SIG-M5 treated with dmso at 0.1 percent for 504 hours (cell line): ENCODE measurements around the gene SEMA3E.
"Not testable (repeated sequence)": the region's sequence is repeated elsewhere in the genome, so short reads cannot be mapped to it uniquely, and the experiment has no call there.

Experiments used
- DNase-seq: peaks from one replicate; lab custom pipeline; 2025; ENCODE audit not compliant: unreplicated experiment; lab: John Stamatoyannopoulos, UW

The SEMA3E gene

DNA sequence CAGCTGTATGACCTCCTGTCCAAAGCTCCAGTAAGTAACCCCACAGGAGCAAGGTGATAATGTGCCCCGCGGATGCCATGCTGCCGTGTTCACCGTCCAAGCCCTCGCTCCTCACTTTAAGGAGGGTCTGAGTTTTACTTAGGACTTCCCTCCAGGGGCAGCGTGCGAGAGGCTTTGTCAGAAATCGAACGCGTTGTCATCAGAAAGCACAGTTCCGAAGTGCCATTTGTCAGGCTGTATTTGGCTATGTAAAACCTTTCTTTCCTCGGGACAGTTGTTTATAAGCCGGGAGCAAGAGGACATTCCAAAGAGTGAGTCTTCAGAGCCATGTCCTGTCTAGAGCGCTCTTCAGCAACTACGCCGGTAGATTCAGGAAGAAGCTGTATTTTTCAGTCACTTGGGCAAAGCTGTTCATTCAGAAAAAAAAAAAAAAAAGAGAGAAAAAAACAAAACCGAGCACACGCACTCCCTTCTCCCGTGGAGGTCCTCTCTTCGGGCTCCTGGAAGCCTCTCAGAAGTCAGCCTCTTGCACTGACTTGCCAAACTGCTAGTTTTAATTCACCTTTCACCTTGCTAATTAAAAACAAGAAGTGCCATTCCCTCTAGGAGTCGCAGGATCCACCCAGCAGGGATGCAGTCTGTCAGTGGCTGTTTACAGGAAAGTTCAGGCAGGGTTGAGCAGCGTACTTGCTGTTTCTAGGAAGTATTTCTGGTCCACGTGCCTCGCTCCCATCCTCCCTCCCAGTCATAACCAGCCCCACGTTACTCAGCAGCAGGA is at the start of gene SEMA3E:
TSS of gene SEMA3E (minus strand) at position 676 of the 778 bp plus-strand sequence.
- peak; percentile 24 for DNase-seq

DNA sequence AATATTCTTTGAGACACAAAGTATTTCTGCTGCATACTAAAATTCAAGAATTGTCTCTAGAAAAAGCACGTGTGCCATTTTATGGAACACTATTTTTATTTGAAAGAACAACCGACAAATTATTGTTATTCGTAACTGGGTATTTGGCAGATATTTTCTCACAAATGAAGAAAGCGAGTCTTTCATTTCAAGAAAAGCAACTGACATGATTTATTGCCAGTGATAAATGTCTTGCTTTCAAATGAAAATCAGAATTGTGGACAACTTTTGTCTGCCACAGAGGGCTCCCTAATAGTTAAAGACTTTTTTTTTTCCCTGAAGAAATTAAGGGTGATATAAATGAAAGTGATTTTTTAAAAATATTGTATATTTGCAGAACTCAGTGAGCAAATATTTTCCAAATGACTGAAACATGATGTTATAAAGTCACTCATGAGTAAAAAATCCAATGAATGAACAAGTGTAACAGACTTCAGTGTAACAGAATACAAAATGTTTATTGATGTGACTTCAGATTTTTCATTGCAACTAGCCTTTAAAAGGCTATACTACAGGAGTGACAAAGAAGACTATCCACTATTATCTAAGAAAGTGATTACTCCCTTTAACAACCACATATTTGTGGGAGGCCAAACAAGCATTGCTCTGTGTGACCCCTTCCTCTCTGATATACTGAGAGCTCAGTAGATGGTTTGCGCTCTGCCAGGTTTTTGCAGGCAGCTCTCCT is 49.0 kb upstream of the SEMA3E start:
- no peak for DNase-seq

- DNase-seq, result no peak
Observed at GRCh38 chr7:83696101-83696500, 47.2 kb upstream of the SEMA3E start.

GRCh38 chr7:83695128-83695960 is 46.4 kb upstream of the SEMA3E start:
- DNase-seq, result no peak

DNA sequence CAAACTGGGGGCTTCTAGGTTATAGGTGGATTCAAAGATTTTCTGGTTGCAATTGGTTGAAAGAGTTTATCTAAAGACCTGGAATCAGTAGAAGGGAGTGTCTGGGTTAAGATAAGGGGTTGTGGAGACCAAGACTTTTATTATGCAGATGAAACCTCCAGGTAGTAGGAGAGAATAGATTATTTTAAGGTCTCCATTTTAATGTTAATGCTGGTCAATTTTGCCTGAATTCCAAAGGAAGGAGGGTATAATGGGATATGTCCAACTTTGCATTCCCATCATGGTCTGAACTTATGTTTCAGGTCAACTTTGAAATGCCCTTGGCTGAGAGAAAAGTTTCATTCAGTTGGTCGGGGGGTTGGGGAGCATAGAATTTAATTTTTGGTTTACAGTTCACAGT is 44.3 kb upstream of the SEMA3E start:
- DNase-seq, result no peak

DNA sequence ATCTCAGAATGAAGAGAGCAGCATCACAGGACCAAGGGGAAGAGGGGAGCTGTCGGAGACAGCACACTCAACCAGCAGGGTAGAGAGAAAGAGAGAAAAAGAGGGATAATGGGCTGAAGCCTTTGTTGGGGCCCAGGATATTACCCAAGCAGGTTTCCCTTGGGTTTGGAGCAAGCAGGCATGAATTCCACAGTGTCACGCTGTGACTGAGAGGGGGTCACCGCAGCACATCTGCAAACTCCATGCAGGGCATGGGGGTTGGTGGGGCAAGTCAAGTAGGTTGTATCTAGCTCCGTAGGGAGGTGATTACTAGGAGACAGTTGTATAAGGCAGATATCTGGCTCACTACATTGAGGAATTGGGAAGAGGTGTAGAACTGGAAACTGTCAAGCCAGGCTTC is 42.2 kb upstream of the SEMA3E start:
- DNase-seq, result no peak

GRCh38 chr7:83689855-83690254 is 40.9 kb upstream of the SEMA3E start:
- DNase-seq, result no peak

DNA sequence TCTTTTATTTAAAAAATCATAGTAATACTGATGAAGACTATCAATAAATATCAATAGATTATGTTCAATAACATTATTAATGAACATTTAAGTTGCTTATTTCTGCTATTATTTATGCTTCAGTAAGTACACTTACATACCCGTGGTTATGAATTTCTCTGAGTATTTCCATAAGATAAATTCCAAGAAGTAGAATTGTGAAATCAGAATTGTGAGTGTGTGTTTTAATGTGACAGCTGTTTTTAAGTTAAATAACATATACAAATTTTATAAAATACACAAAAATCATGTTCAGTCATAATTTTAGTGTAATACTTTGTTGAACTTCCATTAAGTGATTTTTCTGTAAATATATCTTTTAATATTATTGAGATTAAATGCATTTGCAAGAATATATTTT is 37.5 kb upstream of the SEMA3E start:
- DNase-seq, result no peak

GRCh38 chr7:83684928-83685327 is 36.0 kb upstream of the SEMA3E start:
- peak; percentile 70 for DNase-seq

- no peak for DNase-seq
Observed at GRCh38 chr7:83681200-83681778, 32.4 kb upstream of the SEMA3E start.

- DNase-seq, result peak; percentile 22
Observed at GRCh38 chr7:83677180-83677866, 28.4 kb upstream of the SEMA3E start.

DNA sequence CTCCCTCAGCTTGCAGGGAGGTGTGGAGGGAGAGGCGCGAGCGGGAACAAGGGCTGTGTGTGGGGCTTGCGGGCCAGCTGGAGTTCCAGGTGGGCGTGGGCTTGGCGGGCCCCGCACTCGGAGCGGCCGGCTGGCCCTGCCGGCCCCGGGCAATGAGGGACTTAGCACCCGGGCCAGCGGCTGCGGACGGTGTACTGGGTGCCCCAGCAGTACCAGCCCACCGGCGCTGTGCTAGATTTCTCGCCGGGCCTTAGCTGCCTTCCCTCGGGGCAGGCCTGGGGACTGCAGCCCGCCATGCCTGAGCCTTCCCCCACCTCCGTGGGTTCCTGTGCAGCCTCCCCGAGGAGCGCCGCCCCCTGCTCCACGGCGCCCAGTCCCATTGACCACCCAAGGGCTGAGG is 24.4 kb upstream of the SEMA3E start:
- DNase-seq, result not testable (repeated sequence)

DNA sequence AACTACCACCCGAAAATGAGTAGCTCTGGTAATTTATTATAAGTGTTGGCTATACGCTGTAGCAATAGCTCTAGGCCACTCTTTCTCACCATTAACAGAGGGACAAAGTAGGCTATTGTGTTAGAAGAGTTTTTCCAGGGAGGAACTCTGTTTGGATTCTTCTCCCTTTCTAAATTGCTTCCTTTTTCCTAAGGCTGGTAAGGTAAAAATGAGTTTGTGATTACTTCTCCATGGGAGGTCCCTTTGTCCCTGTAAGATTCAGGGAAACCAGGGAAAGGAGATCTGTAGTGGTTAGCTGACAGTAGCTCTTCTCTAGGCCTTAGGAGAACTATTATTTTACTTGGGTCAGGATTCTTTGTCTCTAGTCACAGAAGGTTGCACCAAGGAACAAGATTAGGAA is 23.2 kb upstream of the SEMA3E start:
- DNase-seq, result no peak

GRCh38 chr7:83663131-83663530 is 14.2 kb upstream of the SEMA3E start:
- no peak for DNase-seq

- DNase-seq, result no peak
Observed at GRCh38 chr7:83658126-83658525, 9.2 kb upstream of the SEMA3E start.

DNA sequence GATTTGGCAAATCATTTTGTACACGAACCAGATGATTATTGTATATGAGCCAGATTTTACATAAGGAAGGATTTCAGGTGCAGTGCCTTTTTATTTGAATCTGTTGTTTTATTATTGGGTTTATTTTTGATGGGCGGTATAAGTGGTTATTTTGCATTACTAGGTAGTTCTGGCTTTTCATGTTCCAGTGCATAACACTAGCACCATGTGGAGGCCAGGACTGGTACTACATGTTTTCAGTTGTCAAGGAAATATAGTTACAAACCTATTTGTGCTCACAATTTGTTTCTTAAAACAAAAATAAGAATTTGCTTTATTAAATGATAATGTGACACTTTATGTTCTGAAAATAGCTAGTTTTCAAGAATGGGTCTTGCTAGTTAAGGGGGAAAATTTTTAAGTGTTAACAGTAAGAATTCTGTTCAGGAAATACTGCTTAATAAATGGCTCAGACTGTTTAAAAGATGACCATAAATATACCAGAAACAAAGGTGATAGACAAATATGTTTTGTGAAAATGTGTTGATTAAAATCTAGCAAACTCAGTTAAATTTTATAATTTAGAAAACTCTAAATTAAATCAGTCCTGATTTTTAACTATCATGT is 7.1 kb upstream of the SEMA3E start:
- DNase-seq, result peak; percentile 21

- no peak for DNase-seq
Observed at GRCh38 chr7:83652481-83652880, 3.5 kb upstream of the SEMA3E start.

DNA sequence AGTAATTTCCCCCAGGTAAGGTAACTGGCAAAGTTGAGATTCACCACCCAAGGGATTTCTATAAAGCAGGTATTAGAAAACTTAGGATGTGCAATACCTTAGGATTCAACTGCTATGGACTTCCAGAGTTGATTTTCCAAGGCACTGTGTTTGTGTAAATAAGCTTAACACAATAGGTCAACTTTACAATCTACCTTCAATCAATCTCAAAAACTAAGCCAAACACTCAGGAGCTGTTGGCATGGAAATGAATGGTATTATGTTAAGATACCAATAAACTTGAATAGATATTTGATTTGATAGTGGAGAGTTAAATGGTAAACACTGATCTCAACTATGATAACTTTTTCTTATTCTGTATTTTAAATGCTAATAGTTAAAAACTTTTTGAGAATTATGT is 762 bp upstream of the SEMA3E start:
- DNase-seq, result no peak

DNA sequence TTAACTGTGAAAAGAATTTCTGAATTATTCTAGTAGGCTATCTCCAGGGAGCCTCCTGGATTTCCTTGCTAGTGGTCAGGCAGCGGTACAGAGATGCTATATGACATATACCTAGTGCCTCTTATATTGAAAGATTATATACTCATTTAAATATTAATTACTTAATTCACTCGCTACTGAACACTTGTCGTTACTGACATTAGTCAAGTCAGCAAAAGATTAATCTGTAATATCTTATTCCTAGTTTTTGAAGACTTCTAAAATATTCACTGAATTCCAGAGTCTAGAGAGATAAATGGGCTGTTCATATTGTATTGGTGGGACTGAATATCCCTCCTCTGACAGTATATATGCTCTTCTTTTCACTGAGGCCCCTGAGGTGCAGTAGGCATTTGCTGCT is 2.9 kb downstream of the SEMA3E start:
- no peak for DNase-seq

GRCh38 chr7:83643739-83644138 is 5.2 kb downstream of the SEMA3E start:
- peak; percentile 61 for DNase-seq
